ENCODE results near the gene TRIM10.
A peak's percentile ranks its signal among the peaks of the same experiment; 100 is the strongest.
"Not testable (repeated sequence)": the region's sequence is repeated elsewhere in the genome, so short reads cannot be mapped to it uniquely, and the experiment has no call there.

TRIM10 gene

DNA sequence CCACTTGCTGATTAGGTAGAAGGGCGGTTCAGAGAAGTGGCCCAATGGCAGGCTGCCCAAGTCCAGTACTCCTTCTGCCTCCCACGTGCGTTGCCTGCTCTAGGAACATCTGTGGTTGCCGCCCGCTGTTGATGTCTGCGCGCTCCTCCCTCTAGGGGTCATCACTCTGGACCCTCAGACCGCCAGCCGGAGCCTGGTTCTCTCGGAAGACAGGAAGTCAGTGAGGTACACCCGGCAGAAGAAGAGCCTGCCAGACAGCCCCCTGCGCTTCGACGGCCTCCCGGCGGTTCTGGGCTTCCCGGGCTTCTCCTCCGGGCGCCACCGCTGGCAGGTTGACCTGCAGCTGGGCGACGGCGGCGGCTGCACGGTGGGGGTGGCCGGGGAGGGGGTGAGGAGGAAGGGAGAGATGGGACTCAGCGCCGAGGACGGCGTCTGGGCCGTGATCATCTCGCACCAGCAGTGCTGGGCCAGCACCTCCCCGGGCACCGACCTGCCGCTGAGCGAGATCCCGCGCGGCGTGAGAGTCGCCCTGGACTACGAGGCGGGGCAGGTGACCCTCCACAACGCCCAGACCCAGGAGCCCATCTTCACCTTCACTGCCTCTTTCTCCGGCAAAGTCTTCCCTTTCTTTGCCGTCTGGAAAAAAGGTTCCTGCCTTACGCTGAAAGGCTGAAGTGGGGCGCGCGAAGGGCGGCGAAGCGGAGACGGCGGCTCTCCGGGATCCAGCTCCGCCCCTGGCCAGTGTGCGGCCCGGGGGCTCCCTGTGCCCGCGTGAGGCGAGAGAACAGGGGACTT, 10.9 kb upstream of the TRIM10 start:
- no peak for DNase-seq (ENCODE audit: low spot score)

DNA sequence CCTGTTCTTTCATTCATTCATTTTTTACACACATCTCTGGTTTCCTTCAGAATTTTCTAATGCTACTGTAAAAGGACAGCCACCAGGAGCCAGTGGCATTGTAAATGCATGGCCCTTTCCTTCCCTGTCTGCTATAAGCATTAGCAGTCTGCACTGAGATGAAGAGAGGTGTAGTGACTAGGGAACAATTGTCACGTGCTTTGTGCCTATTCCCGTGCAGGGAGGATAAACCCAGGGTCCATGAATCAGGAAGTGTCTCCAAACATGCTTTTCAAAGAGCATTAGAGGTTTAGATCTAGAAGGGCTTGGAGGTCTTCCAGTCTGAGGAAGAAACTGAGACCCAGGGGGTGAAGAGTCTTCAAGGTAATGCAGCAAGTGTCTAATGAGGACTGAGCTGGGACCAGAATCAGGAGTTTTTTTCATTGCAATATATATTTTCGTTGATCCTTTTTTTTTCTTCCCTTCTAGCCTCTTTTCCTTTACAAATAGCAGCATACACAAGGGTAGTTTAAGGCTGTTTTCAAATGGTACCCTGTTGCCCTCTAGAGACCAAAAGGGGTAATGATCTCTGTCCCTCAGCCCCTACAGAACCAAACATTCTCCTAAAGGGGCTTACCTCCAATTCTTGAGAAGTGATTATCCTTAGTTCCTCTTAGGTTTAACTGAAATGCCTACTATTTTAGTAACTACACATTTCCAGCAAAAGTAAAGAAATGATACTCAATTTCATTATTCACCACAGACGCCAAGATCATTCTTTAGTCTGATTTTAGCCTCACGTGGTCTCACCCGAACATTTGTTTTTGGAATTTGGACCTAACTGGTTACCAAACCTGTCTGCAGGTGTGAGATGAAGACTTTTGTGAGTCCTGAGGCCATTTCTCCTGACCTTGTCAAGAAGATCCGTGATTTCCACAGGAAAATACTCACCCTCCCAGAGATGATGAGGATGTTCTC, 8.9 kb upstream of the TRIM10 start:
- peak; percentile 30 for DNase-seq (ENCODE audit: low spot score)

GRCh38 chr6:30168741-30169140, 7.7 kb upstream of the TRIM10 start:
- DNase-seq (ENCODE audit: low spot score), result no peak

DNA sequence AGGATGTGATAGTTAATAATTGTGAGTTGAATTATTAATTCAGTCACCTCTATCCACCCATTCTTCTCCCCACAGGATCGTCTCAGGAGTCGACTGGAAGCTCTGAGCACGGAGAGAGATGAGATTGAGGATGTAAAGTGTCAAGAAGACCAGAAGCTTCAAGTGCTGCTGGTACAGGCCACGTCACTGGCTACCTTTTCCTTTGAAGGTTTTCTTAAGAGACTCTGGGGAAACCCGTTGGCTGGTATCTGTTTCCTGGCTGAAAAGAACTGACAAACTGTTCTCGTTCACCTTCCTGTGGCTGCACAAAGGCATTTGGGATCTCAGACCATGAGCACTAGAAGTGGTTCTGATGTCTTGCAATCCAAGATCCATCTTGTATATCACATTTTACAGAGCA, 6.1 kb upstream of the TRIM10 start:
- no peak for DNase-seq (ENCODE audit: low spot score)

DNA sequence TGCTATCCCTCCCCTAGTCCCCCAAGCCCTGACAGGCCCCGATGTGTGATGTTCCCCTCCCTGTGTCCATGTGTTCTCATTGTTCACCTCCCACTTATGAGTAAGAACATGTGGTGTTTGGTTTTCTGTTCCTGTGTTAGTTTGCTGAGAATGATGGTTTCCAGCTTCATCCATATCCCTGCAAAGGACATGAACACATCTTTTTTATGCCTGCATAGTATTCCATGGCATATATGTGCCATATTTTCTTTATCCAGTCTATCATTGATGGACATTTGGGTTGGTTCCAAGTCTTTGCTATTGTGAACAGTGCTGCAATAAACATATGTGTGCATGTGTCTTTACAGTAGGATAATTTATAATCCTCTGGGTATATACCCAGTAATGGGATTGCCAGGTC, 4.2 kb upstream of the TRIM10 start:
- DNase-seq (ENCODE audit: low spot score), result not testable (repeated sequence)

- no peak for DNase-seq (ENCODE audit: low spot score)
Observed at GRCh38 chr6:30164714-30165113, 3.7 kb upstream of the TRIM10 start.

- DNase-seq (ENCODE audit: low spot score), result no peak
Observed at GRCh38 chr6:30163918-30164654, 3.1 kb upstream of the TRIM10 start.

- DNase-seq (ENCODE audit: low spot score), result peak; percentile 7
Observed at GRCh38 chr6:30163090-30163917, 2.3 kb upstream of the TRIM10 start, which contains the start of gene TRIM15. TRIM15 (plus strand) TSS chr6:30163546; CDS start chr6:30163685, 139 bp downstream.

- no peak for DNase-seq (ENCODE audit: low spot score)
Observed at GRCh38 chr6:30162265-30163089, 1.5 kb upstream of the TRIM10 start.

DNA sequence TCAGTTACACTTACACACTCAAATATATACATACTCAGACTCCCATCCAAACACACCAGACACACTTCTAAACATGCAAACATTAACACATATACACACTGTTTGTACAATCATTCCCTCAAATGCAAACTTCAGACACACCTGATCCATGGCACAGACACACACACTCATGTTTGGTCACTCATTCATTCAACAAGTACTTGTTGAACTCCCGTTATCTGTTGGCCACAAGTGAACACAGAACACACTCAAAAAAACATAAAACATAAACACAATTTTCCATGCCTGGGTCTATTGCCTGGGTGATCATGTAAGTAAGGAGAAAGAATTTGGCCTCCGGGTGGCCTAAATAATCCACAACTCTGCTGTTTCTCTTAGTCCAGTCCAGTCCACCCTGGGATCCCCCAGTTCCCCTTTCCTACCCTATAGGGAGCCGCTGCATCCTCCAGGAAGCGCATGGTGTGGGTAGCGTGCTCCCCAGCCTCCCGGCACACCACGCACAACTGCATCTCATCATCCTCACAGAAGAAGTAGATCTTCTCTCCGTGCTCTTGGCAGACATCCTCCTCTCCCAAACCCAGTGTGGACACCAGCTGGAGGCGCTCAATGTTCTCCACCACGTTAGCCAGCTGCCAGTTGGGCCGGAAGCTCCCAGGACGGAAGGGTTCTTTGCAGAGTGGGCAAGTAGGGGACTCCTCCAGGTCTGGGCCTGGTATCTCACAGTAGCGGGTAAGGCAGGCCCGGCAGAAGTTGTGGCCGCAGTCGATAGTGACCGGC, 815 bp downstream of the TRIM10 start:
- no peak for DNase-seq (ENCODE audit: low spot score)

DNA sequence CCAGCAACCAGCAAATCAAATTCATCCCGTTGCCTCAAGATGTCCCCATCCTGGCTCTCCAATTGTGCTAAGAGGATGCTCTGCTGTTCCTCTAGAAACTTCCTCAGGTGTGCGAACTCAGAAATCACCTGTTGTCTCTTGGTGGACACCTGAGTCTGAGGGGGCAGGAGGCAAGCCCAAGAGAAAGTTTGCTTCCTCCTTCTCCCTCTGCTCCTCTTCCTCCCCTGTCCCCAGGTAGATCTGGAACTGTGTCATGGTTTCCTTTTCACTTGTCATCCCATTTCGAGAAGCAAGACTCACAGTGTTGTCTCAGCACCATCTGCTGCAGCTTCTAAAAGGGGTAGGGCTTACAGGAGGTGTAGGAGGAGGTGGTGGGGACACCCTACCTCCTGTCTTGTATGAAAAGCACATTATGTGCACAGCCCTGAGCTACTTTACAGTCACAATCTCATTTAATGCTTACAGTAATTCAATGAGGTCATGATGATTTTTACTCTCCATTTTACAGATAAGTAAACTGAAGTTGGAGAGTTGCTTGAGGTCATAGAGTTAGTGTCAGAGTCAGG, 2.5 kb downstream of the TRIM10 start:
- DNase-seq (ENCODE audit: low spot score), result no peak

GRCh38 chr6:30157999-30158398, 3.0 kb downstream of the TRIM10 start:
- no peak for DNase-seq (ENCODE audit: low spot score)

- no peak for DNase-seq (ENCODE audit: low spot score)
Observed at GRCh38 chr6:30157581-30157980, 3.4 kb downstream of the TRIM10 start.

DNA sequence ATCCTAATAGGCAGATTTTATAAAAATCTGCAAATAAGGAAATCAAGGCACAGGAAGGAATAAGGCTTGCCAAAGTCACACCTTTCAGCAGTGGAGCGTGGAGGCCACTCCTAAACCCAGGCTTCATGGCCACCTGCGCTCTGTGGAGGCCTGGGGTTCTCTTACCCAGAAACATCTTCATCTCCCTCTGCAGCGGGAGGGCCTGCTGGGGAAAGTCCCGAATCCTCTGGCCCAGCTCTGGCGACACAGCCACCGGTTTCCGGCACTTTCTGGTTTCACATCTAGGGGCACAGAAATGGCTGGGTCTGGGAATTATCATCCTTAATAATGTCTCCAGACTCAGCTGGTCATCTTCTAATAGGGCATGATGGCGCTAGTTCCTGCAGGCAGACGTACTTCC, 4.2 kb downstream of the TRIM10 start:
- no peak for DNase-seq (ENCODE audit: low spot score)

DNA sequence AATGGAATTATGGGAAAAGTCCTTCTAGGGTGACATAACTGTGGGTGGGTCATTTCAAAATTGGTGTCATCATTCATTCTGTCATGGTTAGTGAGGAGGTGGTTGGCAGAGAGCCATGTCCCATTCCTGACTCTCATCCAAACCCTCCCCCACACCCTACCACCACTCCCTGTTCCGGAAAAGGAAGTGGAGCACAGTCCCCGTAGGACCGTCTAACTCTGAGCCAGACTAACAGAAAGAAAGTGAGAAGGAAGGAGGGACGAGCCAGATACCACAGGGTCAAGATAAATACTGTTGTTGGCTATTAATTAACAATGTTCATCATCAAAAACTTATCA, 4.8 kb downstream of the TRIM10 start:
- no peak for DNase-seq (ENCODE audit: low spot score)

GRCh38 chr6:30155520-30156261, 5.3 kb downstream of the TRIM10 start:
- no peak for DNase-seq (ENCODE audit: low spot score)

GRCh38 chr6:30154709-30155519, 6.1 kb downstream of the TRIM10 start:
- DNase-seq (ENCODE audit: low spot score), result no peak

GRCh38 chr6:30154061-30154460, 7.0 kb downstream of the TRIM10 start:
- DNase-seq (ENCODE audit: low spot score), result no peak

Measured in CD4-positive, alpha-beta T cell treated with Interleukin-15 for 4 hours (primary cell).